IMR-90 (cell line): Measurements from ENCODE around the gene ZNF124. TPM values are rescaled to one million over a fixed set of nuclear protein-coding genes. Genes with fewer than 3 reads are reported as not detected.

ENCODE experiments used
- ATAC-seq: fragments of 200-7000 bp; cut with Tn5 transposase; 2 replicates; pipeline ENCODE4 v1.9.1; 2020; ENCODE audit warnings: low read depth, mild to moderate bottlenecking, moderate library complexity
- BruUV-seq: library from RNA; stranded (reverse); fragments of 400-500 nt; replicated peaks from 2 replicates; lab custom pipeline; 2021; lab: Mats Ljungman, UMichigan
- CTCF ChIA-PET: fragments of 300-600 bp; formaldehyde crosslinking; extraction: SDS; loops from one replicate; lab custom pipeline; 2021; ENCODE audit warnings: antibody characterized with exemption; lab: Yijun Ruan, JAX
- POLR2A ChIA-PET: fragments of 300-600 bp; sonication (Branson Sonifier 250); formaldehyde crosslinking; loops from one replicate; lab custom pipeline; 2022; ENCODE audit warnings: antibody characterized with exemption; ENCODE audit not compliant: unreplicated experiment; lab: Charles Lee
- DNase-seq: peaks from one replicate; pipeline ENCODE4 v3.0.0; 2013
- H2AFZ ChIP-seq: replicated peaks from 2 replicates; pipeline ENCODE3; 2013; ENCODE audit warnings: low read length, mild to moderate bottlenecking; ENCODE audit not compliant: poor library complexity
- H2AK5ac ChIP-seq: 2 replicates; pipeline ENCODE4 v1.6.1; 2013; ENCODE audit warnings: low read depth, low read length, inconsistent platforms
- H2AK9ac ChIP-seq: replicated peaks from 2 replicates; pipeline ENCODE3; 2013; ENCODE audit warnings: mild to moderate bottlenecking, low read depth, low read length, moderate library complexity; ENCODE audit not compliant: poor library complexity
- H2BK120ac ChIP-seq: 2 replicates; pipeline ENCODE4 v1.6.1; 2013; ENCODE audit warnings: low read depth, low read length, inconsistent platforms
- H2BK15ac ChIP-seq: 3 replicates; pipeline ENCODE4 v1.6.1; 2013; ENCODE audit warnings: low read depth, low read length, inconsistent platforms
- H2BK20ac ChIP-seq: 2 replicates; pipeline ENCODE4 v1.6.1; 2013; ENCODE audit warnings: low read depth, mild to moderate bottlenecking, inconsistent platforms, low read length, moderate library complexity
- H2BK5ac ChIP-seq: 2 replicates; pipeline ENCODE4 v1.6.1; 2013; ENCODE audit warnings: mild to moderate bottlenecking, low read depth, low read length, inconsistent platforms; ENCODE audit not compliant: poor library complexity, severe bottlenecking
- H3K14ac ChIP-seq: replicated peaks from 2 replicates; pipeline ENCODE4 v1.6.1; 2013; ENCODE audit warnings: low read depth, low read length, inconsistent platforms
- H3K18ac ChIP-seq: 2 replicates; pipeline ENCODE4 v1.6.1; 2013; ENCODE audit warnings: low read depth, low read length, control low read depth
- H3K23ac ChIP-seq: 2 replicates; pipeline ENCODE4 v1.6.1; 2013; ENCODE audit warnings: low read depth, low read length, inconsistent platforms
- H3K27ac ChIP-seq: 2 replicates; pipeline ENCODE4 v1.5.1; 2013; ENCODE audit warnings: mild to moderate bottlenecking, control low read depth, low read length; ENCODE audit not compliant: insufficient read depth
- H3K27me3 ChIP-seq: 2 replicates; pipeline ENCODE4 v1.6.1; 2013; ENCODE audit warnings: low read length; ENCODE audit not compliant: control insufficient read depth, insufficient read depth
- H3K36me3 ChIP-seq: 2 replicates; pipeline ENCODE4 v1.6.1; 2013; ENCODE audit warnings: low read length, mixed read lengths; ENCODE audit not compliant: control insufficient read depth, insufficient read depth
- H3K4ac ChIP-seq: 2 replicates; pipeline ENCODE4 v1.6.1; 2013; ENCODE audit warnings: low read depth, low read length, inconsistent platforms
- H3K4me1 ChIP-seq: 2 replicates; pipeline ENCODE4 v1.6.1; 2013; ENCODE audit warnings: low read length, mixed read lengths; ENCODE audit not compliant: control insufficient read depth, insufficient read depth
- H3K4me2 ChIP-seq: 2 replicates; pipeline ENCODE4 v1.6.1; 2013; ENCODE audit warnings: low read depth, mild to moderate bottlenecking, control low read depth, low read length, moderate library complexity
- H3K4me3 ChIP-seq: 2 replicates; pipeline ENCODE4 v1.5.1; 2013; ENCODE audit warnings: low read depth, mild to moderate bottlenecking, control low read depth, low read length, moderate library complexity; ENCODE audit not compliant: insufficient read depth
- H3K56ac ChIP-seq: 2 replicates; pipeline ENCODE4 v1.6.1; 2013; ENCODE audit warnings: low read length, inconsistent platforms; ENCODE audit not compliant: insufficient read depth; ENCODE audit errors: extremely low read depth
- H3K79me1 ChIP-seq, 2 experiments: 2 replicates each; pipeline ENCODE4 v1.6.1; 2013; ENCODE audit warnings: low read length in 2 of 2, inconsistent platforms in 1 of 2, low read depth in 1 of 2
- H3K9ac ChIP-seq: 2 replicates; pipeline ENCODE4 v1.6.1; 2013; ENCODE audit warnings: low read depth, low read length, control low read depth
- H3K9me1 ChIP-seq: 2 replicates; pipeline ENCODE4 v1.6.1; 2013; ENCODE audit warnings: low read length, inconsistent platforms; ENCODE audit not compliant: insufficient read depth
- H3K9me3 ChIP-seq: 2 replicates; pipeline ENCODE4 v1.6.1; 2013; ENCODE audit warnings: low read length; ENCODE audit not compliant: control insufficient read depth, insufficient read depth
- H4K20me1 ChIP-seq: 2 replicates; pipeline ENCODE4 v1.6.1; 2013; ENCODE audit warnings: low read length, inconsistent platforms; ENCODE audit not compliant: insufficient read depth
- H4K5ac ChIP-seq: 2 replicates; pipeline ENCODE4 v1.6.1; 2013; ENCODE audit warnings: mild to moderate bottlenecking, low read depth, low read length, control low read depth
- H4K8ac ChIP-seq, 2 experiments: 2 replicates each; pipeline ENCODE4 v1.6.1; 2013; ENCODE audit warnings: low read depth in 2 of 2, low read length in 2 of 2, control low read depth in 1 of 2, inconsistent platforms in 1 of 2
- H4K91ac ChIP-seq: 2 replicates; pipeline ENCODE4 v1.6.1; 2013; ENCODE audit warnings: low read depth, low read length, inconsistent platforms; ENCODE audit not compliant: insufficient read depth
- BHLHE40 ChIP-seq: fragments of 150-350 bp; IDR thresholded peaks from 2 replicates; pipeline ENCODE4 v1.6.1; 2016; ENCODE audit warnings: mild to moderate bottlenecking, low read depth, low read length
- CEBPB ChIP-seq: IDR thresholded peaks from 2 replicates; pipeline ENCODE4 v1.6.1; 2012; ENCODE audit warnings: low read depth, low read length, improper control_type of control experiment
- CHD1 ChIP-seq: IDR thresholded peaks from 2 replicates; pipeline ENCODE4 v1.6.1; 2012; ENCODE audit warnings: low read depth, low read length, improper control_type of control experiment
- CTCF ChIP-seq: conservative IDR thresholded peaks from 2 replicates; pipeline ENCODE4 v1.5.1; 2012; ENCODE audit warnings: mild to moderate bottlenecking, low read depth, low read length, improper control_type of control experiment
- ELK1 ChIP-seq: fragments of 150-350 bp; IDR thresholded peaks from 2 replicates; pipeline ENCODE4 v1.6.1; 2016; ENCODE audit warnings: low read depth, mild to moderate bottlenecking, low read length, moderate library complexity, borderline replicate concordance
- FOS ChIP-seq: fragments of 150-350 bp; IDR thresholded peaks from 2 replicates; pipeline ENCODE4 v1.6.1; 2016; ENCODE audit warnings: low read depth, low read length
- MAFK ChIP-seq: IDR thresholded peaks from 2 replicates; pipeline ENCODE4 v1.6.1; 2012; ENCODE audit warnings: low read depth, low read length, improper control_type of control experiment
- MXI1 ChIP-seq: IDR thresholded peaks from 2 replicates; pipeline ENCODE4 v1.6.1; 2012; ENCODE audit warnings: low read depth, mild to moderate bottlenecking, low read length, moderate library complexity, borderline replicate concordance
- NFE2L2 ChIP-seq: fragments of 150-350 bp; IDR thresholded peaks from 2 replicates; pipeline ENCODE4 v1.6.1; 2016; ENCODE audit warnings: low read depth, mild to moderate bottlenecking, low read length
- RAD21 ChIP-seq: IDR thresholded peaks from 2 replicates; pipeline ENCODE4 v1.6.1; 2012; ENCODE audit warnings: low read length, improper control_type of control experiment
- RCOR1 ChIP-seq: IDR thresholded peaks from 2 replicates; pipeline ENCODE4 v1.6.1; 2012; ENCODE audit warnings: mild to moderate bottlenecking, low read length, improper control_type of control experiment; ENCODE audit not compliant: insufficient replicate concordance
- SMC3 ChIP-seq: fragments of 150-350 bp; IDR thresholded peaks from 2 replicates; pipeline ENCODE4 v1.6.1; 2016; ENCODE audit warnings: low read depth, mild to moderate bottlenecking, antibody characterized with exemption, low read length, moderate library complexity
- WGBS, 2 experiments: methylation state at CpG; one replicate each; pipeline versions ENCODE4 v1.1.5 to v1.1.7; 2013; ENCODE audit warnings: missing lambda C conversion rate in 2 of 2; ENCODE audit not compliant: insufficient read length in 1 of 2; ENCODE audit errors: extremely low coverage in 2 of 2; 5-methylcytosine and 5-hydroxymethylcytosine counted together
- dilution Hi-C: fragments of 300-500 bp; cut with HindIII; formaldehyde crosslinking; loops from one replicate; pipeline ENCODE4 v1.14.3; 2018; ENCODE audit warnings: low sequenced_read_pairs; ENCODE audit not compliant: unreplicated experiment
- in situ Hi-C: fragments of 300-500 bp; cut with MboI; formaldehyde crosslinking; loops from 3 replicates; pipeline ENCODE4 v1.14.3; 2019; ENCODE audit warnings: low sequenced_read_pairs, inconsistent platforms, mixed read lengths
- intact Hi-C: fragments of 100-400 bp; cut with micrococcal nuclease; formaldehyde crosslinking; loops from 2 replicates; pipeline ENCODE4 v1.10.0; 2022
- polyA plus RNA-seq, 3 experiments: library from polyadenylated mRNA; depleted of rRNA; stranded (reverse); fragments of >200 nt; gene quantifications; 2 replicates each; pipeline ENCODE4 v1.2.3, GENCODE V29; 2012; ENCODE audit warnings: low replicate concordance in 1 of 3
- total RNA-seq: library from RNA; depleted of rRNA; stranded (reverse); fragments of >200 nt; gene quantifications from 2 replicates; pipeline ENCODE4 v1.2.3, GENCODE V29; 2012

ZNF124 gene
- total and polyA plus RNA-seq, 2 of the 4 experiments (the other 2 are of a cell fraction), result 3.2 to 89.3 TPM

- dilution Hi-C loops, result no loop called here
- POLR2A ChIA-PET, result no interaction called here
These were observed 1.6 kb upstream of the ZNF124 start for GRCh38 chr1:247173431-247173830.

More at GRCh38 chr1:247173431-247173830, 1.6 kb upstream of the ZNF124 start:
- ATAC-seq (no peak), DNase-seq (no peak)
- Histone ChIP-seq H3K56ac (no peak overlapping the region), H4K91ac (no peak overlapping the region), H3K4me2 (no peak overlapping the region), H3K23ac (no peak overlapping the region), H3K79me1 (peaks cover 0 to 6% of the 10 kb centered on the region in 2 experiments; a peak in 3 of 4 replicates), H2BK120ac (no peak overlapping the region), H3K4ac (no peak overlapping the region), H4K5ac (no peak overlapping the region), H3K9me1 (no peaks in the 10 kb centered on the region; the same call in 1 of the 2 replicates), H2AFZ (no peak overlapping the region), H3K4me1 (no peaks in the 10 kb centered on the region), H3K9ac (no peak overlapping the region), H2AK5ac (no peak overlapping the region), H3K4me3 (no peak overlapping the region), H3K27me3 (no peaks in the 10 kb centered on the region), H4K20me1 (no peaks in the 10 kb centered on the region), H2BK5ac (no peak overlapping the region), H3K36me3 (0 out of 2 replicates have a peak, but pooled peaks cover 2% of the 10 kb centered on the region), H3K14ac (no peak overlapping the region), H2BK20ac (no peak overlapping the region), H2AK9ac (no peak overlapping the region), H4K8ac (no peak overlapping the region), H3K27ac (no peak overlapping the region), H3K18ac (no peak overlapping the region), H2BK15ac (no peak overlapping the region), H3K9me3 (no peaks in the 10 kb centered on the region)
- in situ Hi-C loops, result no loop called here
- CTCF ChIA-PET, result no interaction called here
- TF ChIP-seq CHD1 (no peak), CTCF (no peak), BHLHE40 (no peak), ELK1 (no peak), MAFK (no peak), CEBPB (no peak), RAD21 (no peak), SMC3 (no peak), NFE2L2 (no peak), FOS (no peak), MXI1 (no peak), RCOR1 (no peak)
- WGBS, 2 experiments, result no CpG with 5 or more reads among the region's 2 CpGs
- intact Hi-C loops, result no loop called here
- BruUV-seq, result no TSS peak
